Measurements from ENCODE around the gene ZNF219.

The ZNF219 gene

GRCh38 chr14:21102521-21103410 is 4.3 kb upstream of the ZNF219 start:
- no peak for DNase-seq (ENCODE audit: low spot score)

GRCh38 chr14:21101802-21102413 is 3.5 kb upstream of the ZNF219 start:
- no peak for DNase-seq (ENCODE audit: low spot score)

- DNase-seq (ENCODE audit: low spot score) = no peak
These were observed 2.5 kb upstream of the ZNF219 start, which contains the start of gene TMEM253 for GRCh38 chr14:21100931-21101330. TMEM253 (plus strand) TSS chr14:21101066; CDS start chr14:21101344, 278 bp downstream.

GRCh38 chr14:21099596-21099985 is 1.1 kb upstream of the ZNF219 start:
- DNase-seq (ENCODE audit: low spot score) = no peak

- DNase-seq (ENCODE audit: low spot score) = no peak
These were observed 589 bp upstream of the ZNF219 start for GRCh38 chr14:21098892-21099595.

- DNase-seq (ENCODE audit: low spot score) = no peak
These were observed 799 bp downstream of the ZNF219 start for GRCh38 chr14:21097636-21098075.

- DNase-seq (ENCODE audit: low spot score) = no peak
These were observed 1.3 kb downstream of the ZNF219 start for GRCh38 chr14:21096978-21097635.

GRCh38 chr14:21096438-21096837 is 2.0 kb downstream of the ZNF219 start:
- no peak for DNase-seq (ENCODE audit: low spot score)

GRCh38 chr14:21095430-21096205 is 2.8 kb downstream of the ZNF219 start:
- no peak for DNase-seq (ENCODE audit: low spot score)

- DNase-seq (ENCODE audit: low spot score) = no peak
These were observed 4.4 kb downstream of the ZNF219 start for GRCh38 chr14:21093769-21094681.

GRCh38 chr14:21093018-21093417 is 5.4 kb downstream of the ZNF219 start:
- no peak for DNase-seq (ENCODE audit: low spot score)

- DNase-seq (ENCODE audit: low spot score) = peak; percentile 88
These were observed 6.0 kb downstream of the ZNF219 start for GRCh38 chr14:21092273-21093011.

GRCh38 chr14:21091821-21092272 is 6.6 kb downstream of the ZNF219 start:
- no peak for DNase-seq (ENCODE audit: low spot score)

- no peak for DNase-seq (ENCODE audit: low spot score)
These were observed 7.4 kb downstream of the ZNF219 start for GRCh38 chr14:21090940-21091663.

- DNase-seq (ENCODE audit: low spot score) = no peak
These were observed 8.1 kb downstream of the ZNF219 start for GRCh38 chr14:21090194-21090939.

- DNase-seq (ENCODE audit: low spot score) = no peak
These were observed 8.6 kb downstream of the ZNF219 start for GRCh38 chr14:21089877-21090193.

- no peak for DNase-seq (ENCODE audit: low spot score)
These were observed 9.2 kb downstream of the ZNF219 start for GRCh38 chr14:21089271-21089670.

- DNase-seq (ENCODE audit: low spot score) = no peak
These were observed 9.8 kb downstream of the ZNF219 start for GRCh38 chr14:21088687-21089086.

Data from NAMALWA (cell line).